ENCODE data around the gene TAF13. TPM values are rescaled to one million over a fixed set of nuclear protein-coding genes. Genes with fewer than 3 reads are reported as not detected.
A peak's percentile ranks its signal among the peaks of the same experiment; 100 is the strongest.

Gene TAF13
- total and polyA plus RNA-seq, 9 of the 15 experiments (the other 6 are each of a cell fraction or from before 2014, with no cell fraction given) = 14.9 to 77.2 (median 38.7) TPM

DNA sequence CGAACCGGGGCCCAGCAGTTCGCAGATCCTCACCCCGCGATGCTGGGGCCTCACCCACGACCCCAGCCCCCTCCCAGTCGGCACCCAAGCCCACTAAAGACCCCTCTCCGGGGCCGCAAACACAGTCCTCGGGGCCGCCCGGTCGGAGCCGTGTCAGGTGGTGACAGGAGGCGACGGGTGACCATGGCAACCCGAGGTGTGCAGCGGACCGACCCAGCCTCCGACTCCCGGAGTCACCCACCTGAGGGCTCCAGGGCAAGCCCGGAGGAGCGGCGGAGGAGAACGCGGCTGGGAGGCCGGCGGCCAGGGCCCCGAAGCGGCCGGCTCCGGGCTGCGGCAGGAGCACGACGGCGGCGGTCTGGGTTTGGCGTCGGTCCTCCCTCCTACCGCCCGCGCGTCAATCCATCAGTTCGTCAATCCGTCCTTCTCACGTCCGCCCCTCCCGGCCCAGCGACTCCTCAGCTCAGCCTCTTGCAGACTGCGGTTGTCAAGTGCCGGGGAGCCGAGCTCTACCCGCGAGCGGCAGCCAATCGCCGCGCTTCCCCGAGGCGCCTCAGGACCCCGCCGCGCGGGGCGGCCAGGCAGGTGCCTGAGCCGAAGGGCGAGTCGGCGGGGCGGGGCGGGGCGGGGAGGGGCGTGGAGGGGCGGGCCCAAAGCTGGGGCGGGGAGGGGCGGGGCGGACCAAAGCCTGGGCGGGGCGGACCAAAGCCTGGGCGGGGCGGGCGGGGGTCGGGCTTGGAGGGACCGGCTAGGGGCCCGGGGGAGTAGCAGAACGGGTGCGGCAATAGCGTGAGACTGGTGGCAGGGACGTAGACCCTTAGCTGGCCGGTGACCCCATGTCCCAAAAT is 34.0 kb downstream of the TAF13 start, which contains the start of gene WDR47 (continued):
- TF ChIP-seq, protein P1, sequence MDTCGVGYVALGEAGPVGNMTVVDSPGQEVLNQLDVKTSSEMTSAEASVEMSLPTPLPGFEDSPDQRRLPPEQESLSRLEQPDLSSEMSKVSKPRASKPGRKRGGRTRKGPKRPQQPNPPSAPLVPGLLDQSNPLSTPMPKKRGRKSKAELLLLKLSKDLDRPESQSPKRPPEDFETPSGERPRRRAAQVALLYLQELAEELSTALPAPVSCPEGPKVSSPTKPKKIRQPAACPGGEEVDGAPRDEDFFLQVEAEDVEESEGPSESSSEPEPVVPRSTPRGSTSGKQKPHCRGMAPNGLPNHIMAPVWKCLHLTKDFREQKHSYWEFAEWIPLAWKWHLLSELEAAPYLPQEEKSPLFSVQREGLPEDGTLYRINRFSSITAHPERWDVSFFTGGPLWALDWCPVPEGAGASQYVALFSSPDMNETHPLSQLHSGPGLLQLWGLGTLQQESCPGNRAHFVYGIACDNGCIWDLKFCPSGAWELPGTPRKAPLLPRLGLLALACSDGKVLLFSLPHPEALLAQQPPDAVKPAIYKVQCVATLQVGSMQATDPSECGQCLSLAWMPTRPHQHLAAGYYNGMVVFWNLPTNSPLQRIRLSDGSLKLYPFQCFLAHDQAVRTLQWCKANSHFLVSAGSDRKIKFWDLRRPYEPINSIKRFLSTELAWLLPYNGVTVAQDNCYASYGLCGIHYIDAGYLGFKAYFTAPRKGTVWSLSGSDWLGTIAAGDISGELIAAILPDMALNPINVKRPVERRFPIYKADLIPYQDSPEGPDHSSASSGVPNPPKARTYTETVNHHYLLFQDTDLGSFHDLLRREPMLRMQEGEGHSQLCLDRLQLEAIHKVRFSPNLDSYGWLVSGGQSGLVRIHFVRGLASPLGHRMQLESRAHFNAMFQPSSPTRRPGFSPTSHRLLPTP (IDR thresholded peaks at IDR 0.05; ENCODE audit: borderline replicate concordance, extremely low read depth, insufficient read length) = no peak
- TF ChIP-seq POLR2AphosphoS2 (IDR thresholded peaks at IDR 0.05; ENCODE audit: low read length) (no peak), POLR2AphosphoS5 (IDR thresholded peaks at IDR 0.05; ENCODE audit: control insufficient read depth, insufficient read depth, low read depth, low read length) (peak; percentile 86), MITF (IDR thresholded peaks at IDR 0.05) (no peak), ZNF830 (CRISPR knock-in tag; IDR thresholded peaks at IDR 0.05) (0 out of 2 replicates have a peak, but pooled peaks have one; percentile 55), CBX3 (IDR thresholded peaks at IDR 0.05; ENCODE audit: borderline replicate concordance in 1 of 2, low read length in 2 of 2) (peak in 1 of 2 experiments; percentile 79; a peak in 1 of 3 replicates), NR2F6 (CRISPR knock-in tag; IDR thresholded peaks at IDR 0.05) (no peak), ZNF449 (CRISPR knock-in tag; IDR thresholded peaks at IDR 0.05) (no peak), BMI1 (IDR thresholded peaks at IDR 0.05; ENCODE audit: low read length) (no peak), ASH1L (IDR thresholded peaks at IDR 0.05; ENCODE audit: borderline replicate concordance, low read depth, partially characterized antibody) (no peak), NR1H2 (CRISPR knock-in tag; IDR thresholded peaks at IDR 0.05) (no peak), GTF2A2 (tag; IDR thresholded peaks at IDR 0.05) (no peak), JUNB (CRISPR knock-in tag; conservative IDR thresholded peaks at IDR 0.05) (no peak), KLF1 (tag; IDR thresholded peaks at IDR 0.05) (peak; percentile 77), ZNF174 (CRISPR knock-in tag; IDR thresholded peaks at IDR 0.05) (no peak), NFIC (IDR thresholded peaks at IDR 0.05) (peak; percentile 61), HEY1 (CRISPR knock-in tag; IDR thresholded peaks at IDR 0.05; ENCODE audit: borderline replicate concordance) (no peak), MBD2 (IDR thresholded peaks at IDR 0.05; ENCODE audit: borderline replicate concordance, low read depth) (peak; percentile 54; the same call in 1 of the 2 replicates)
- TF ChIP-seq, protein P2, sequence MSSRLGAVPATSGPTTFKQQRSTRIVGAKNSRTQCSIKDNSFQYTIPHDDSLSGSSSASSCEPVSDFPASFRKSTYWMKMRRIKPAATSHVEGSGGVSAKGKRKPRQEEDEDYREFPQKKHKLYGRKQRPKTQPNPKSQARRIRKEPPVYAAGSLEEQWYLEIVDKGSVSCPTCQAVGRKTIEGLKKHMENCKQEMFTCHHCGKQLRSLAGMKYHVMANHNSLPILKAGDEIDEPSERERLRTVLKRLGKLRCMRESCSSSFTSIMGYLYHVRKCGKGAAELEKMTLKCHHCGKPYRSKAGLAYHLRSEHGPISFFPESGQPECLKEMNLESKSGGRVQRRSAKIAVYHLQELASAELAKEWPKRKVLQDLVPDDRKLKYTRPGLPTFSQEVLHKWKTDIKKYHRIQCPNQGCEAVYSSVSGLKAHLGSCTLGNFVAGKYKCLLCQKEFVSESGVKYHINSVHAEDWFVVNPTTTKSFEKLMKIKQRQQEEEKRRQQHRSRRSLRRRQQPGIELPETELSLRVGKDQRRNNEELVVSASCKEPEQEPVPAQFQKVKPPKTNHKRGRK (tag; IDR thresholded peaks at IDR 0.05) = no peak
